H9 (cell line): ENCODE data around the gene DCLK2. TPM values are rescaled to one million over a fixed set of nuclear protein-coding genes. Genes with fewer than 3 reads are reported as not detected.

ENCODE experiments used
- DNase-seq: peaks from one replicate; pipeline ENCODE4 v3.0.0-alpha.2; 2017
- H2AFZ ChIP-seq: one replicate; pipeline ENCODE4 v1.6.1; 2013; ENCODE audit warnings: mild to moderate bottlenecking, low read length, control low read depth, moderate library complexity
- H2AK5ac ChIP-seq: 2 replicates; pipeline ENCODE4 v1.6.1; 2013; ENCODE audit warnings: low read length, control low read depth, mixed read lengths; ENCODE audit not compliant: insufficient read length
- H2BK120ac ChIP-seq: one replicate; pipeline ENCODE4 v1.6.1; 2013; ENCODE audit warnings: low read depth, mild to moderate bottlenecking, low read length, control low read depth, inconsistent platforms; ENCODE audit not compliant: poor library complexity, severe bottlenecking
- H2BK12ac ChIP-seq: 2 replicates; pipeline ENCODE4 v1.6.1; 2013; ENCODE audit warnings: low read length, control low read depth, mixed read lengths, low read depth; ENCODE audit not compliant: insufficient read length
- H2BK15ac ChIP-seq: 2 replicates; pipeline ENCODE4 v1.6.1; 2013; ENCODE audit warnings: low read depth, low read length, control low read depth
- H2BK20ac ChIP-seq: one replicate; pipeline ENCODE4 v1.6.1; 2013; ENCODE audit warnings: low read depth, mild to moderate bottlenecking, low read length, control low read depth, inconsistent platforms; ENCODE audit not compliant: poor library complexity, severe bottlenecking
- H2BK5ac ChIP-seq: 2 replicates; pipeline ENCODE4 v1.6.1; 2013; ENCODE audit warnings: low read length, control low read depth, mixed read lengths; ENCODE audit not compliant: insufficient read length
- H3K14ac ChIP-seq: 2 replicates; pipeline ENCODE4 v1.6.1; 2013; ENCODE audit warnings: low read length, control low read depth; ENCODE audit not compliant: insufficient read depth
- H3K18ac ChIP-seq: 2 replicates; pipeline ENCODE4 v1.6.1; 2013; ENCODE audit warnings: low read depth, mild to moderate bottlenecking, mixed read lengths, low read length, control low read depth; ENCODE audit not compliant: insufficient read length
- H3K23ac ChIP-seq: 2 replicates; pipeline ENCODE4 v1.6.1; 2013; ENCODE audit warnings: low read length, control low read depth, mixed read lengths, low read depth; ENCODE audit not compliant: insufficient read length
- H3K23me2 ChIP-seq: 2 replicates; pipeline ENCODE4 v1.6.1; 2013; ENCODE audit warnings: low read depth, mild to moderate bottlenecking, mixed read lengths, low read length, control low read depth; ENCODE audit not compliant: insufficient read length, poor library complexity, severe bottlenecking
- H3K27ac ChIP-seq: 2 replicates; pipeline ENCODE4 v1.5.1; 2013; ENCODE audit warnings: low read length, control low read depth, mixed read lengths, low read depth; ENCODE audit not compliant: insufficient read length
- H3K27me3 ChIP-seq: 2 replicates; pipeline ENCODE4 v1.6.1; 2013; ENCODE audit warnings: low read length, control low read depth, inconsistent platforms; ENCODE audit not compliant: insufficient read depth
- H3K4ac ChIP-seq: 2 replicates; pipeline ENCODE4 v1.6.1; 2013; ENCODE audit warnings: low read depth, mild to moderate bottlenecking, control low read depth, inconsistent platforms, low read length, moderate library complexity
- H3K4me1 ChIP-seq: 2 replicates; pipeline ENCODE4 v1.6.1; 2013; ENCODE audit warnings: low read length, control low read depth, inconsistent platforms; ENCODE audit not compliant: insufficient read depth
- H3K4me2 ChIP-seq: 2 replicates; pipeline ENCODE4 v1.6.1; 2013; ENCODE audit warnings: low read length, control low read depth, mixed read lengths; ENCODE audit not compliant: insufficient read length, insufficient read depth
- H3K56ac ChIP-seq: 2 replicates; pipeline ENCODE4 v1.6.1; 2013; ENCODE audit warnings: low read depth, mild to moderate bottlenecking, mixed read lengths, low read length, control low read depth; ENCODE audit not compliant: insufficient read length
- H3K79me1 ChIP-seq: 2 replicates; pipeline ENCODE4 v1.6.1; 2013; ENCODE audit warnings: low read depth, mild to moderate bottlenecking, moderate library complexity, low read length, control low read depth, inconsistent platforms; ENCODE audit not compliant: insufficient read depth, poor library complexity, severe bottlenecking
- H3K79me2 ChIP-seq: 2 replicates; pipeline ENCODE4 v1.6.1; 2013; ENCODE audit warnings: low read length, control low read depth, inconsistent platforms; ENCODE audit not compliant: insufficient read depth
- H3K9ac ChIP-seq: 2 replicates; pipeline ENCODE4 v1.6.1; 2013; ENCODE audit warnings: low read length, control low read depth, mixed read lengths; ENCODE audit not compliant: insufficient read length; ENCODE audit errors: extremely low read depth
- H3K9me3 ChIP-seq: one replicate; pipeline ENCODE4 v1.6.1; 2013; ENCODE audit warnings: low read depth, low read length, inconsistent platforms; ENCODE audit not compliant: control insufficient read depth
- H3T11ph ChIP-seq: one replicate; pipeline ENCODE4 v1.6.1; 2013; ENCODE audit warnings: mild to moderate bottlenecking, low read length, control low read depth, inconsistent platforms
- H4K20me1 ChIP-seq: one replicate; pipeline ENCODE4 v1.6.1; 2013; ENCODE audit not compliant: control insufficient read depth, insufficient read length, insufficient read depth
- H4K5ac ChIP-seq: 2 replicates; pipeline ENCODE4 v1.6.1; 2013; ENCODE audit warnings: low read depth, mild to moderate bottlenecking, mixed read lengths, low read length, control low read depth; ENCODE audit not compliant: insufficient read length
- H4K8ac ChIP-seq: replicated peaks from 2 replicates; pipeline ENCODE4 v1.6.1; 2013; ENCODE audit warnings: low read length, control low read depth, mixed read lengths, low read depth; ENCODE audit not compliant: insufficient read length
- H4K91ac ChIP-seq: 2 replicates; pipeline ENCODE4 v1.6.1; 2013; ENCODE audit warnings: low read depth, mild to moderate bottlenecking, moderate library complexity, mixed read lengths, low read length, control low read depth; ENCODE audit not compliant: insufficient read length
- H3K27ac Mint-ChIP-seq, 3 experiments: 2 replicates in 2 of 3; 3 replicates in 1 of 3; pipeline ENCODE4 v1.8.0; 2020 to 2021; ENCODE audit warnings: mixed read lengths in 3 of 3, mild to moderate bottlenecking in 1 of 3, moderate library complexity in 1 of 3
- H3K27me3 Mint-ChIP-seq: 2 replicates; pipeline ENCODE4 v1.8.0; 2021; ENCODE audit warnings: low read depth, mild to moderate bottlenecking, moderate library complexity, mixed read lengths
- H3K36me3 Mint-ChIP-seq, 3 experiments: 2 replicates in 2 of 3; 3 replicates in 1 of 3; pipeline ENCODE4 v1.8.0; 2020 to 2021; ENCODE audit warnings: low read depth in 3 of 3, mixed read lengths in 3 of 3; ENCODE audit not compliant: insufficient read depth in 1 of 3
- H3K4me1 Mint-ChIP-seq, 2 experiments: 2 replicates each; pipeline ENCODE4 v1.8.0; 2020; ENCODE audit warnings: mixed read lengths in 2 of 2
- H3K4me3 Mint-ChIP-seq, 2 experiments: 2 replicates in 1 of 2; 3 replicates in 1 of 2; pipeline ENCODE4 v1.8.0; 2020 to 2021; ENCODE audit warnings: mild to moderate bottlenecking in 2 of 2, mixed read lengths in 2 of 2, moderate library complexity in 1 of 2
- H3K9me3 Mint-ChIP-seq, 2 experiments: 2 replicates in 1 of 2; 3 replicates in 1 of 2; pipeline ENCODE4 v1.8.0; 2020; ENCODE audit warnings: mild to moderate bottlenecking in 2 of 2, mixed read lengths in 2 of 2, moderate library complexity in 1 of 2
- CTCF ChIP-seq: fragments of 200-600 bp; sonication (generic); conservative IDR thresholded peaks from 3 replicates; pipeline ENCODE4 v1.8.0; 2021; ENCODE audit warnings: antibody characterized with exemption, mild to moderate bottlenecking
- WGBS: extraction: QIAGEN DNeasy Blood & Tissue Kit; methylation state at CpG from one replicate; pipeline ENCODE4 v1.1.7; 2013; ENCODE audit warnings: missing lambda C conversion rate, low lambda C conversion rate, mixed read lengths; ENCODE audit not compliant: insufficient read length; ENCODE audit errors: extremely low coverage; 5-methylcytosine and 5-hydroxymethylcytosine counted together
- total RNA-seq: library from RNA; stranded (reverse); gene quantifications from 2 replicates; pipeline ENCODE4 v1.2.1, GENCODE V29; 2021

The DCLK2 gene
- total RNA-seq, 1 experiment from 2014 or later, result 0.33 TPM

- Histone ChIP-seq H2BK12ac (no peak overlapping the region), H3K4me1 (no peaks in the 10 kb centered on the region), H3K79me1 (no peaks in the 10 kb centered on the region), H3K56ac (no peak overlapping the region), H3K9ac (no peak overlapping the region), H4K91ac (no peak overlapping the region), H3K18ac (no peak overlapping the region), H3K27ac (no peak overlapping the region), H3K9me3 (no peaks in the 10 kb centered on the region), H2BK20ac (no peak overlapping the region), H4K20me1 (no peaks in the 10 kb centered on the region), H2AK5ac (no peak overlapping the region), H3K4me2 (no peak overlapping the region), H3K4ac (no peak overlapping the region), H4K8ac (no peak overlapping the region), H2AFZ (no peak overlapping the region), H3K14ac (no peak overlapping the region), H2BK15ac (no peak overlapping the region), H3T11ph (no peak overlapping the region), H3K27me3 (no peaks in the 10 kb centered on the region), H4K5ac (no peak overlapping the region), H3K79me2 (no peaks in the 10 kb centered on the region), H3K23me2 (no peaks in the 10 kb centered on the region), H3K23ac (no peak overlapping the region), H2BK120ac (no peak overlapping the region), H2BK5ac (no peak overlapping the region)
- no peak overlapping the region for H3K4me3 Mint-ChIP-seq
- peaks cover 12 to 16% of the 10 kb centered on the region in 2 experiments for H3K9me3 Mint-ChIP-seq
- no peak for DNase-seq
- H3K36me3 Mint-ChIP-seq, result peaks cover 0 to 11% (median 3%) of the 10 kb centered on the region in 3 experiments; a peak in 3 of 7 replicates
- TF ChIP-seq CTCF, result no peak
- H3K4me1 Mint-ChIP-seq, result peaks cover 3% of the 10 kb centered on the region in 2 experiments; a peak in 2 of 4 replicates
- H3K27ac Mint-ChIP-seq, result no peak overlapping the region
- no peaks in the 10 kb centered on the region for H3K27me3 Mint-ChIP-seq
- no CpG with 5 or more reads among the region's 5 CpGs for WGBS
These were observed 62.6 kb downstream of the DCLK2 start for GRCh38 chr4:150140774-150141400.
